ENCODE data around the gene ZFP36. TPM values are rescaled to one million over a fixed set of nuclear protein-coding genes. Genes with fewer than 3 reads are reported as not detected.
A peak's percentile ranks its signal among the peaks of the same experiment; 100 is the strongest.

Gene ZFP36
- total RNA-seq, 2 donors from 2014 or later: 96.5 to 170 TPM

GRCh38 chr19:39410017-39410830 lies 3.6 kb downstream of the ZFP36 start:
- Histone ChIP-seq H3K36me3 (peaks cover 8% of the 10 kb centered on the region in 2 donors), H3K4me3 (peak overlapping the region; percentile 75 to 90), H3K4me1 (replicated peaks) (no peaks in the 10 kb centered on the region), H3K27ac (peak overlapping the region; percentile 100), H3K9me3 (no peaks in the 10 kb centered on the region), H3K27me3 (replicated peaks; ENCODE audit: insufficient read depth) (no peaks in the 10 kb centered on the region)
- 2% methylated on average over 35 of the region's 35 CpGs for WGBS
- peak; percentile 33 for TF ChIP-seq POLR2A (IDR thresholded peaks at IDR 0.05)
- no peak for TF ChIP-seq CTCF (IDR thresholded peaks at IDR 0.05)
- peak; percentile 9 for TF ChIP-seq POLR2AphosphoS5 (IDR thresholded peaks at IDR 0.05)
- intact Hi-C loops (cut with DNase I): loop anchor here (5.0 kb wide), 1 partner anchor 68 kb away; the partner anchor contains the start of gene SAMD4B
- DNase-seq (ENCODE audit: low spot score): peak; percentile 62

- intact Hi-C loops (cut with DNase I): loop anchor here (1.0 to 5.0 kb wide), 2 partner anchors 12 to 68 kb away; partner anchors contain the start of gene SAMD4B
- H3K4me1 ChIP-seq (replicated peaks): no peaks in the 10 kb centered on the region
- peak overlapping the region; percentile 75 to 90 for H3K4me3 ChIP-seq
- no peak for TF ChIP-seq CTCF (IDR thresholded peaks at IDR 0.05)
- no peak for TF ChIP-seq POLR2A (IDR thresholded peaks at IDR 0.05)
- DNase-seq (ENCODE audit: low spot score): no peak
- no peaks in the 10 kb centered on the region for H3K9me3 ChIP-seq
- WGBS: 50% methylated on average over 1 of the region's 1 CpG
- peak overlapping the region; percentile 100 for H3K27ac ChIP-seq
- H3K27me3 ChIP-seq (replicated peaks; ENCODE audit: insufficient read depth): no peaks in the 10 kb centered on the region
- peaks cover 8% of the 10 kb centered on the region in 2 donors for H3K36me3 ChIP-seq
Measured at GRCh38 chr19:39410831-39411080, 4.1 kb downstream of the ZFP36 start.

GRCh38 chr19:39411081-39411831 lies 4.6 kb downstream of the ZFP36 start:
- no peak for TF ChIP-seq POLR2A (IDR thresholded peaks at IDR 0.05)
- no peak for TF ChIP-seq CTCF (IDR thresholded peaks at IDR 0.05)
- TF ChIP-seq POLR2AphosphoS5 (IDR thresholded peaks at IDR 0.05): no peak
- Histone ChIP-seq H3K27ac (peak overlapping the region; percentile 100), H3K4me3 (peak overlapping the region in 1 of 2 donors; percentile 75), H3K4me1 (replicated peaks) (no peaks in the 10 kb centered on the region), H3K36me3 (peaks cover 8% of the 10 kb centered on the region in 2 donors), H3K27me3 (replicated peaks; ENCODE audit: insufficient read depth) (no peaks in the 10 kb centered on the region), H3K9me3 (no peaks in the 10 kb centered on the region)
- peak; percentile 44 for DNase-seq (ENCODE audit: low spot score)
- intact Hi-C loops (cut with DNase I): loop anchor here (1.0 to 5.0 kb wide), 2 partner anchors 13 to 69 kb away; partner anchors contain the start of gene SAMD4B
- 17% methylated on average over 9 of the region's 9 CpGs for WGBS

GRCh38 chr19:39411832-39412099 lies 5.1 kb downstream of the ZFP36 start:
- TF ChIP-seq POLR2AphosphoS5 (IDR thresholded peaks at IDR 0.05) (no peak), POLR2A (IDR thresholded peaks at IDR 0.05) (no peak), CTCF (IDR thresholded peaks at IDR 0.05) (peak; percentile 85 to 99 (median 98))
- Histone ChIP-seq H3K4me3 (peak overlapping the region in 1 of 2 donors; percentile 19), H3K27ac (peak overlapping the region; percentile 100), H3K4me1 (replicated peaks) (no peaks in the 10 kb centered on the region), H3K27me3 (replicated peaks; ENCODE audit: insufficient read depth) (no peaks in the 10 kb centered on the region), H3K36me3 (peaks cover 8% of the 10 kb centered on the region in 2 donors), H3K9me3 (no peaks in the 10 kb centered on the region)
- peak; percentile 89 for DNase-seq (ENCODE audit: low spot score)
- under 1% methylated on average over 7 of the region's 7 CpGs for WGBS
- intact Hi-C loops (cut with DNase I): loop anchor here (1.0 to 5.0 kb wide), 2 partner anchors 13 to 69 kb away; partner anchors contain the start of gene SAMD4B

Data from prostate gland (tissue), 2 donors.